Fibroblast of skin of abdomen (primary cell): Measurements from ENCODE around the gene PARVG.

ENCODE experiments used
- DNase-seq: peaks from one replicate; pipeline ENCODE4 v3.0.0-alpha.2; 2013

The PARVG gene

GRCh38 chr22:44155115-44155514 is 25.6 kb upstream of the PARVG start:
- no peak for DNase-seq

GRCh38 chr22:44157916-44158618 is 22.7 kb upstream of the PARVG start:
- no peak for DNase-seq

- no peak for DNase-seq
Observed at GRCh38 chr22:44158816-44159215, 21.9 kb upstream of the PARVG start.

- DNase-seq: no peak
Observed at GRCh38 chr22:44159221-44159620, 21.5 kb upstream of the PARVG start.

- DNase-seq: no peak
Observed at GRCh38 chr22:44159811-44160210, 20.9 kb upstream of the PARVG start.

GRCh38 chr22:44160421-44160820 is 20.3 kb upstream of the PARVG start:
- DNase-seq: no peak

GRCh38 chr22:44161673-44162072 is 19.1 kb upstream of the PARVG start:
- no peak for DNase-seq

- DNase-seq: no peak
Observed at GRCh38 chr22:44162960-44163359, 17.8 kb upstream of the PARVG start.

- DNase-seq: no peak
Observed at GRCh38 chr22:44163536-44163935, 17.2 kb upstream of the PARVG start.

GRCh38 chr22:44164031-44164430 is 16.7 kb upstream of the PARVG start:
- no peak for DNase-seq

- no peak for DNase-seq
Observed at GRCh38 chr22:44165286-44165874, 15.3 kb upstream of the PARVG start.

- no peak for DNase-seq
Observed at GRCh38 chr22:44166498-44167276, 14.0 kb upstream of the PARVG start.

- DNase-seq: no peak
Observed at GRCh38 chr22:44167501-44167900, 13.2 kb upstream of the PARVG start.

- no peak for DNase-seq
Observed at GRCh38 chr22:44168206-44168605, 12.5 kb upstream of the PARVG start.

- no peak for DNase-seq
Observed at GRCh38 chr22:44170470-44170869, 10.3 kb upstream of the PARVG start.

GRCh38 chr22:44171561-44171960 is 9.2 kb upstream of the PARVG start:
- no peak for DNase-seq

- DNase-seq: no peak
Observed at GRCh38 chr22:44172370-44173108, 8.2 kb upstream of the PARVG start.

GRCh38 chr22:44173154-44173553 is 7.6 kb upstream of the PARVG start:
- no peak for DNase-seq

- no peak for DNase-seq
Observed at GRCh38 chr22:44175676-44176075, 5.0 kb upstream of the PARVG start.

- DNase-seq: no peak
Observed at GRCh38 chr22:44179196-44179988, 1.3 kb upstream of the PARVG start.

- no peak for DNase-seq
Observed at GRCh38 chr22:44179989-44180705, 578 bp upstream of the PARVG start.
